ENCODE measurements around the gene CACNA2D2. TPM values are rescaled to one million over a fixed set of nuclear protein-coding genes. Genes with fewer than 3 reads are reported as not detected.
A peak's percentile ranks its signal among the peaks of the same experiment; 100 is the strongest.

Gene CACNA2D2
- total and polyA plus RNA-seq, 2 of the 13 experiments (the other 11 are each of a cell fraction or from before 2014, with no cell fraction given) = not detected

DNA sequence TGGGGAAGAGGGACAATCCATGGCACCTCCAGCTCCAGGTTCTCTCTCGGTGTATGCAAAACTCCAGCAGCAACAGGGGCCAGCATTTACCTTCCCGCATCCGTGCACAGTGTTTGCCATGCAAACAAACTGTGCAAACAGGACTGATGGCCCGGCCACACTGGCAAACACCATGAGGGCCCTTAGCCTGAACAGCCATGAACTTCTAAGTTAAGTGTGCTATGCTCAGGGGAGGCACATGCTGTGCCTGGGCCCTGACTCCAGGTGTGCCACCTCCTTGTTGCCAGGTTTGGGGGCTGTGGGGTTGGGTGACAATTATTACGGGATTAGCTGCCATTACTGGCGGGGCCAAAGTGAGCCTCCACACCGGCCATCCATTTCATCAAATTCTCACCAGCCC, 57.5 kb downstream of the CACNA2D2 start (continued):
- TF ChIP-seq ZNF598 (CRISPR knock-in tag; IDR thresholded peaks at IDR 0.05; ENCODE audit: borderline replicate concordance) = no peak
- TF ChIP-seq, protein P1, sequence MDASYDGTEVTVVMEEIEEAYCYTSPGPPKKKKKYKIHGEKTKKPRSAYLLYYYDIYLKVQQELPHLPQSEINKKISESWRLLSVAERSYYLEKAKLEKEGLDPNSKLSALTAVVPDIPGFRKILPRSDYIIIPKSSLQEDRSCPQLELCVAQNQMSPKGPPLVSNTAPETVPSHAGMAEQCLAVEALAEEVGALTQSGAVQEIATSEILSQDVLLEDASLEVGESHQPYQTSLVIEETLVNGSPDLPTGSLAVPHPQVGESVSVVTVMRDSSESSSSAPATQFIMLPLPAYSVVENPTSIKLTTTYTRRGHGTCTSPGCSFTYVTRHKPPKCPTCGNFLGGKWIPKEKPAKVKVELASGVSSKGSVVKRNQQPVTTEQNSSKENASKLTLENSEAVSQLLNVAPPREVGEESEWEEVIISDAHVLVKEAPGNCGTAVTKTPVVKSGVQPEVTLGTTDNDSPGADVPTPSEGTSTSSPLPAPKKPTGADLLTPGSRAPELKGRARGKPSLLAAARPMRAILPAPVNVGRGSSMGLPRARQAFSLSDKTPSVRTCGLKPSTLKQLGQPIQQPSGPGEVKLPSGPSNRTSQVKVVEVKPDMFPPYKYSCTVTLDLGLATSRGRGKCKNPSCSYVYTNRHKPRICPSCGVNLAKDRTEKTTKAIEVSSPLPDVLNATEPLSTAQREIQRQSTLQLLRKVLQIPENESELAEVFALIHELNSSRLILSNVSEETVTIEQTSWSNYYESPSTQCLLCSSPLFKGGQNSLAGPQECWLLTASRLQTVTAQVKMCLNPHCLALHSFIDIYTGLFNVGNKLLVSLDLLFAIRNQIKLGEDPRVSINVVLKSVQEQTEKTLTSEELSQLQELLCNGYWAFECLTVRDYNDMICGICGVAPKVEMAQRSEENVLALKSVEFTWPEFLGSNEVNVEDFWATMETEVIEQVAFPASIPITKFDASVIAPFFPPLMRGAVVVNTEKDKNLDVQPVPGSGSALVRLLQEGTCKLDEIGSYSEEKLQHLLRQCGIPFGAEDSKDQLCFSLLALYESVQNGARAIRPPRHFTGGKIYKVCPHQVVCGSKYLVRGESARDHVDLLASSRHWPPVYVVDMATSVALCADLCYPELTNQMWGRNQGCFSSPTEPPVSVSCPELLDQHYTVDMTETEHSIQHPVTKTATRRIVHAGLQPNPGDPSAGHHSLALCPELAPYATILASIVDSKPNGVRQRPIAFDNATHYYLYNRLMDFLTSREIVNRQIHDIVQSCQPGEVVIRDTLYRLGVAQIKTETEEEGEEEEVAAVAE (CRISPR knock-in tag; IDR thresholded peaks at IDR 0.05; ENCODE audit: borderline replicate concordance) = peak; percentile 53; the same call in 1 of the 2 replicates
- peak; percentile 62; the same call in 1 of the 2 replicates for TF ChIP-seq ZFY (CRISPR knock-in tag; IDR thresholded peaks at IDR 0.05)
- 0 out of 2 replicates have a peak, but pooled peaks have one; percentile 32 for TF ChIP-seq HOXA5 (CRISPR knock-in tag; IDR thresholded peaks at IDR 0.05)
- peak; percentile 77 for TF ChIP-seq ZNF574 (CRISPR knock-in tag; IDR thresholded peaks at IDR 0.05)
- no peak for TF ChIP-seq BRCA1 (CRISPR knock-in tag; IDR thresholded peaks at IDR 0.05)
- TF ChIP-seq ZNF883 (CRISPR knock-in tag; IDR thresholded peaks at IDR 0.05; ENCODE audit: not compliant biosample characterization) = peak; percentile 35
- TF ChIP-seq, protein P2, sequence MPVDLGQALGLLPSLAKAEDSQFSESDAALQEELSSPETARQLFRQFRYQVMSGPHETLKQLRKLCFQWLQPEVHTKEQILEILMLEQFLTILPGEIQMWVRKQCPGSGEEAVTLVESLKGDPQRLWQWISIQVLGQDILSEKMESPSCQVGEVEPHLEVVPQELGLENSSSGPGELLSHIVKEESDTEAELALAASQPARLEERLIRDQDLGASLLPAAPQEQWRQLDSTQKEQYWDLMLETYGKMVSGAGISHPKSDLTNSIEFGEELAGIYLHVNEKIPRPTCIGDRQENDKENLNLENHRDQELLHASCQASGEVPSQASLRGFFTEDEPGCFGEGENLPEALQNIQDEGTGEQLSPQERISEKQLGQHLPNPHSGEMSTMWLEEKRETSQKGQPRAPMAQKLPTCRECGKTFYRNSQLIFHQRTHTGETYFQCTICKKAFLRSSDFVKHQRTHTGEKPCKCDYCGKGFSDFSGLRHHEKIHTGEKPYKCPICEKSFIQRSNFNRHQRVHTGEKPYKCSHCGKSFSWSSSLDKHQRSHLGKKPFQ (CRISPR knock-in tag; IDR thresholded peaks at IDR 0.05; ENCODE audit: insufficient replicate concordance) = peak; percentile 35
- TF ChIP-seq ZNF121 (CRISPR knock-in tag; IDR thresholded peaks at IDR 0.05) = peak; percentile 49; the same call in 1 of the 2 replicates
- TF ChIP-seq TAF15 (IDR thresholded peaks at IDR 0.05; ENCODE audit: low read depth, low read length, poor library complexity, severe bottlenecking) = no peak
- peak; percentile 41; the same call in 1 of the 2 replicates for TF ChIP-seq PRDM10 (CRISPR knock-in tag; IDR thresholded peaks at IDR 0.05; ENCODE audit: low read depth)
- TF ChIP-seq SRSF4 (IDR thresholded peaks at IDR 0.05; ENCODE audit: low read depth, low read length, poor library complexity, severe bottlenecking) = no peak
- TF ChIP-seq, protein P3, sequence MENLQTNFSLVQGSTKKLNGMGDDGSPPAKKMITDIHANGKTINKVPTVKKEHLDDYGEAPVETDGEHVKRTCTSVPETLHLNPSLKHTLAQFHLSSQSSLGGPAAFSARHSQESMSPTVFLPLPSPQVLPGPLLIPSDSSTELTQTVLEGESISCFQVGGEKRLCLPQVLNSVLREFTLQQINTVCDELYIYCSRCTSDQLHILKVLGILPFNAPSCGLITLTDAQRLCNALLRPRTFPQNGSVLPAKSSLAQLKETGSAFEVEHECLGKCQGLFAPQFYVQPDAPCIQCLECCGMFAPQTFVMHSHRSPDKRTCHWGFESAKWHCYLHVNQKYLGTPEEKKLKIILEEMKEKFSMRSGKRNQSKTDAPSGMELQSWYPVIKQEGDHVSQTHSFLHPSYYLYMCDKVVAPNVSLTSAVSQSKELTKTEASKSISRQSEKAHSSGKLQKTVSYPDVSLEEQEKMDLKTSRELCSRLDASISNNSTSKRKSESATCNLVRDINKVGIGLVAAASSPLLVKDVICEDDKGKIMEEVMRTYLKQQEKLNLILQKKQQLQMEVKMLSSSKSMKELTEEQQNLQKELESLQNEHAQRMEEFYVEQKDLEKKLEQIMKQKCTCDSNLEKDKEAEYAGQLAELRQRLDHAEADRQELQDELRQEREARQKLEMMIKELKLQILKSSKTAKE (CRISPR knock-in tag; IDR thresholded peaks at IDR 0.05; ENCODE audit: borderline replicate concordance) = peak; percentile 87

All from HepG2 (cell line).